OCI-LY7 (cell line): ENCODE measurements around the gene ATF7.

ENCODE experiments used
- CTCF ChIP-seq: fragments of 200-600 bp; sonication (generic); conservative IDR thresholded peaks from 2 replicates; pipeline ENCODE4 v1.5.1; 2014; ENCODE audit warnings: mild to moderate bottlenecking, antibody characterized with exemption, low read length, moderate library complexity, mixed read lengths
- EZH2phosphoT487 ChIP-seq: fragments of 200-600 bp; sonication (generic); IDR thresholded peaks from 2 replicates; pipeline ENCODE4 v1.6.1; 2018; ENCODE audit warnings: low read depth, borderline replicate concordance, mild to moderate bottlenecking, mixed run types, antibody characterized with exemption, low read length, moderate library complexity, mixed read lengths

- TF ChIP-seq CTCF, result no peak
- TF ChIP-seq EZH2phosphoT487, result no peak
These were observed 12.4 kb downstream of the ATF7 start for GRCh38 chr12:53613821-53614220.
